HCT116 (cell line): ENCODE measurements around the gene USP46. TPM values are rescaled to one million over a fixed set of nuclear protein-coding genes. Genes with fewer than 3 reads are reported as not detected.

Source experiments
- ATAC-seq: fragments of 200-7000 bp; cut with Tn5 transposase; 2 replicates; pipeline ENCODE4 v1.9.1; 2020; ENCODE audit warnings: mild to moderate bottlenecking, moderate library complexity
- BruUV-seq: library from RNA; stranded (reverse); fragments of 400-500 nt; replicated peaks from 2 replicates; lab custom pipeline; 2021; lab: Mats Ljungman, UMichigan
- CTCF ChIA-PET: fragments of 300-600 bp; sonication (Branson Sonifier 250); formaldehyde crosslinking; loops from one replicate; lab custom pipeline; 2021; ENCODE audit warnings: antibody characterized with exemption; lab: Charles Lee
- POLR2A ChIA-PET: fragments of 300-600, 350-600 bp; sonication (Branson Sonifier 250); formaldehyde crosslinking; loops from one replicate; lab custom pipeline; 2021; ENCODE audit warnings: antibody characterized with exemption; lab: Charles Lee
- RAD21 ChIA-PET, 2 experiments: fragments of 300-600 bp; sonication (Branson Sonifier 250); formaldehyde crosslinking; loops; one replicate each; lab custom pipeline; 2023; ENCODE audit warnings: low total read pairs in 2 of 2; ENCODE audit not compliant: uncharacterized antibody in 2 of 2, unreplicated experiment in 2 of 2, low non-redundant PET in 1 of 2; lab: Charles Lee
- DNase-seq: peaks from one replicate; pipeline ENCODE4 v3.0.0-alpha.2; 2010; ENCODE audit warnings: low read depth, low spot score
- H2AFZ ChIP-seq: fragments of 200-600 bp; shearing (Covaris generic), sonication (generic); 2 replicates; pipeline ENCODE4 v1.6.1; 2017; ENCODE audit warnings: low read depth, mixed run types, mixed read lengths, antibody characterized with exemption, low read length; ENCODE audit not compliant: poor library complexity, severe bottlenecking
- H3K27ac ChIP-seq: 2 replicates; pipeline ENCODE4 v1.5.1; 2012; ENCODE audit warnings: low read depth, low read length
- H3K27me3 ChIP-seq: fragments of 200-600 bp; sonication (generic); 2 replicates; pipeline ENCODE4 v1.6.1; 2016; ENCODE audit warnings: mixed run types, low read length, mixed read lengths; ENCODE audit not compliant: insufficient read depth
- H3K36me3 ChIP-seq, 2 experiments: fragments of 200-500 bp in 1 of 2; fragments of 200-600 bp in 1 of 2; sonication (Bioruptor generic) in 1 of 2; sonication (generic) in 1 of 2; 2 replicates each; pipeline versions ENCODE4 v1.5.1 to v1.6.1; 2014 to 2016; ENCODE audit warnings: low read length in 2 of 2, inconsistent platforms in 1 of 2, mixed read lengths in 1 of 2, mixed run types in 1 of 2; ENCODE audit not compliant: insufficient read depth in 2 of 2, control insufficient read depth in 1 of 2
- H3K4me1 ChIP-seq, 2 experiments: fragments of 200-600 bp in 1 of 2; sonication (generic) in 1 of 2; 2 replicates each; pipeline versions ENCODE4 v1.5.1 to v1.6.1; 2012 to 2017; ENCODE audit warnings: low read length in 2 of 2, inconsistent platforms in 1 of 2, mild to moderate bottlenecking in 1 of 2, mixed read lengths in 1 of 2, mixed run types in 1 of 2, moderate library complexity in 1 of 2; ENCODE audit not compliant: insufficient read depth in 2 of 2, control insufficient read depth in 1 of 2
- H3K4me2 ChIP-seq: fragments of 200-600 bp; sonication (generic); 2 replicates; pipeline ENCODE4 v1.6.1; 2017; ENCODE audit warnings: mixed run types, low read length, mixed read lengths
- H3K4me3 ChIP-seq, 2 experiments: fragments of 200-600 bp in 1 of 2; sonication (generic) in 1 of 2; replicated peaks in 1 of 2; 2 replicates each; pipeline ENCODE4 v1.5.1; 2011 to 2016; ENCODE audit warnings: low read length in 2 of 2, control low read depth in 1 of 2, low read depth in 1 of 2, mild to moderate bottlenecking in 1 of 2, mixed read lengths in 1 of 2, mixed run types in 1 of 2
- H3K79me2 ChIP-seq: fragments of 200-600 bp; sonication (generic); 2 replicates; pipeline ENCODE4 v1.6.1; 2017; ENCODE audit warnings: mild to moderate bottlenecking, mixed run types, low read length, moderate library complexity, mixed read lengths; ENCODE audit not compliant: insufficient read depth
- H3K9ac ChIP-seq: fragments of 200-600 bp; sonication (generic); 2 replicates; pipeline ENCODE4 v1.6.1; 2016; ENCODE audit warnings: low read length, mixed read lengths
- H3K9me2 ChIP-seq: fragments of 200-600 bp; sonication (generic), shearing (Covaris generic); 2 replicates; pipeline ENCODE4 v1.6.1; 2017; ENCODE audit warnings: mixed run types, mild to moderate bottlenecking, moderate library complexity; ENCODE audit not compliant: insufficient read depth
- H3K9me3 ChIP-seq, 2 experiments: fragments of 200-500 bp in 1 of 2; fragments of 200-600 bp in 1 of 2; sonication (Bioruptor generic) in 1 of 2; sonication (generic) in 1 of 2; 2 replicates each; pipeline ENCODE4 v1.6.1; 2014 to 2017; ENCODE audit warnings: low read length in 2 of 2, mixed read lengths in 2 of 2, inconsistent platforms in 1 of 2, low read depth in 1 of 2, mild to moderate bottlenecking in 1 of 2, mixed run types in 1 of 2, moderate library complexity in 1 of 2; ENCODE audit not compliant: control insufficient read depth in 1 of 2, insufficient read depth in 1 of 2
- H4K20me1 ChIP-seq: fragments of 200-600 bp; sonication (generic), shearing (Covaris generic); 2 replicates; pipeline ENCODE4 v1.6.1; 2017; ENCODE audit warnings: mixed run types, mild to moderate bottlenecking, moderate library complexity; ENCODE audit not compliant: insufficient read depth
- ATF3 ChIP-seq: IDR thresholded peaks from 2 replicates; pipeline ENCODE4 v1.6.1; 2012
- CBX3 ChIP-seq: IDR thresholded peaks from 2 replicates; pipeline ENCODE4 v1.6.1; 2012; ENCODE audit warnings: low read depth
- EGR1 ChIP-seq: IDR thresholded peaks from 2 replicates; pipeline ENCODE4 v1.6.1; 2012; ENCODE audit warnings: low read depth
- ELF1 ChIP-seq: IDR thresholded peaks from 2 replicates; pipeline ENCODE4 v1.6.1; 2012; ENCODE audit warnings: low read depth, borderline replicate concordance
- EZH2 ChIP-seq: fragments of 200-600 bp; sonication (generic); IDR thresholded peaks from 2 replicates; pipeline ENCODE4 v1.6.1; 2017; ENCODE audit warnings: antibody characterized with exemption, mixed run types
- EZH2phosphoT487 ChIP-seq: fragments of 200-600 bp; IDR thresholded peaks from 2 replicates; pipeline ENCODE4 v1.6.1; 2018; ENCODE audit warnings: antibody characterized with exemption, borderline replicate concordance
- FOSL1 ChIP-seq: IDR thresholded peaks from 2 replicates; pipeline ENCODE4 v1.6.1; 2012; ENCODE audit warnings: low read depth
- JUND ChIP-seq: IDR thresholded peaks from 2 replicates; pipeline ENCODE4 v1.6.1; 2012
- REST ChIP-seq: IDR thresholded peaks from 2 replicates; pipeline ENCODE4 v1.6.1; 2012; ENCODE audit warnings: low read depth
- SP1 ChIP-seq: IDR thresholded peaks from 2 replicates; pipeline ENCODE4 v1.6.1; 2012; ENCODE audit warnings: low read depth
- YY1 ChIP-seq: IDR thresholded peaks from 2 replicates; pipeline ENCODE4 v1.6.1; 2011; ENCODE audit warnings: low read length, low read depth, moderate library complexity, mild to moderate bottlenecking; ENCODE audit not compliant: insufficient replicate concordance; ENCODE audit errors: extremely low read depth
- ZFX ChIP-seq: fragments of 450-650 bp; IDR thresholded peaks from 2 replicates; pipeline ENCODE4 v1.6.1; 2017
- ZNF274 ChIP-seq: fragments of 200-500 bp; sonication (Bioruptor generic); IDR thresholded peaks from 2 replicates; pipeline ENCODE4 v1.6.1; 2014; ENCODE audit warnings: mild to moderate bottlenecking, low read depth, low read length, inconsistent platforms
- intact Hi-C: fragments of 100-400 bp; cut with micrococcal nuclease; formaldehyde crosslinking; loops from 2 replicates; pipeline ENCODE4 v1.10.0; 2022
- total RNA-seq: library from RNA; stranded (reverse); gene quantifications from one replicate; pipeline ENCODE4 v1.2.1, GENCODE V29; 2021; ENCODE audit not compliant: unreplicated experiment

USP46 gene
- total RNA-seq, 1 experiment from 2014 or later: 36.6 TPM

DNA sequence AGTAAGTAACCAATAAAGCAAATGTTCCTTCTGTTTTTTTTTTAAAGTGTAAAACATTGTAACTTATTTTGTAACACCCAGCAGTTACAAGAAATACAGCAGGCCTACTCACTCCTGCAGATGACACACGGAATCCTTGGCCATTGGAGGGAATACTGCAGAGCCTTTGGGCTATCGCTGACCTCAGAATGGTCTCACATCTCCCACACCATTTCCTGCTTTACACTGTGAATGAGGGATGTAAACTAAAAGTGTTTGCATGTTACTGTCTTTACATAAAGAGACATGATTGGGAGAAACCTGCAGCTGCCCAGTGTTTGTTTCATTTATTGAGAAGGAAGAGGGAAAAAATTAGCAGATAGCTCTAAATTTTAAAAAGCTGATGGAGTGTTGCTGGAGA is 64.1 kb downstream of the USP46 start:
- no peaks in the 10 kb centered on the region for H4K20me1 ChIP-seq
- H3K9ac ChIP-seq: no peak overlapping the region
- no peak overlapping the region for H3K4me2 ChIP-seq
- no peak overlapping the region for H3K27ac ChIP-seq
- no peak for ATAC-seq
- RAD21 ChIA-PET: no interaction called here
- no peak overlapping the region for H2AFZ ChIP-seq
- TF ChIP-seq EGR1 (no peak), REST (no peak), CBX3 (no peak), ATF3 (no peak), JUND (no peak), EZH2 (no peak), ZNF274 (no peak), FOSL1 (no peak), YY1 (no peak), SP1 (no peak), ZFX (no peak), ELF1 (no peak), EZH2phosphoT487 (no peak)
- TF ChIP-seq, all 23 proteins: peak for 0
- intact Hi-C loops: no loop called here
- ChIA-PET CTCF (no interaction called here), POLR2A (no interaction called here)
- H3K79me2 ChIP-seq: no peaks in the 10 kb centered on the region
- TSS peak; percentile 22 for BruUV-seq
- no peak overlapping the region for H3K4me3 ChIP-seq
- no peaks in the 10 kb centered on the region for H3K9me3 ChIP-seq
- no peaks in the 10 kb centered on the region for H3K27me3 ChIP-seq
- no peak for DNase-seq
- no peaks in the 10 kb centered on the region for H3K9me2 ChIP-seq
- H3K36me3 ChIP-seq: peaks cover 7 to 27% of the 10 kb centered on the region in 2 experiments; a peak in 3 of 4 replicates
- no peaks in the 10 kb centered on the region for H3K4me1 ChIP-seq
